Activated CD4-positive, alpha-beta T cell treated with anti-CD3 and anti-CD28 coated beads, Interleukin-2, amount 50 U/mL, for 24 hours (primary cell): ENCODE measurements around the gene LPP.

Experiments
- DNase-seq, 2 donors: peaks; one replicate each; pipeline ENCODE4 v3.0.0-alpha.2; 2020; ENCODE audit warnings: low read depth in 1 of 2, low spot score in 1 of 2

The LPP gene

GRCh38 chr3:188270423-188270972, 116.5 kb downstream of the LPP start:
- DNase-seq = no peak

DNA sequence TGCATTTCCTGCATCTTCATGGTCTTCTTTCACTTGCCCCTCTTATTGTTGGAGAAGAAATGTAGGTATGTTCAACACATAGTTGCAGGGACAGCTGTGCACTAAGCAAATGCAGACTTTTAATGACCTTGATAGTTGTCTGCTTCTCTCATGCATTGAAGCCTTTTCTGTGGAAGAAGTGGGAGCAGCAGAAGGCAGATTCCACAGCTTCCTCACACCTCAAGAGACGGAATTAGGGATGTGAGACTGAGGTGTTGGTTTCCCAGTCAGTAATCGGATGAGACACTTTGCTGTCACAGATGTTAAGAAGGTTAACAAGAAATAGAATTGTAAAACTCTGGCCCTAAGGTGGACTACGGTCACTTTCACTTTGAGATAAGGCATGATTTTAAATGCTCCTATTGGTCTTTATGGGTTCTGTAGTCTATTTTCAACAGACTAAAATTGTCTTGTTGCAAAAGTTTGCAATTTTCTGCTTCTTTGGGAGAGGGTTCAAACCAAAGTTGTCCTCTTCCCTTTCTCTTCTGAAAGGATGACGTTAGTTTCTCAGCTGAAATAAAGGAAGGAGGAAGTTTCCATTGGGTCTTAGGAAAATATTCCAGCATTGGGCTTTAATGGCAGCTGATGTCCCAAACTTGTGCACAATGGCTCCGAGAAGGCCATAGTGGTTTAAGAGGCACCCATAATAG, 117.4 kb downstream of the LPP start:
- no peak for DNase-seq

GRCh38 chr3:188272481-188273372, 118.8 kb downstream of the LPP start:
- no peak for DNase-seq

DNA sequence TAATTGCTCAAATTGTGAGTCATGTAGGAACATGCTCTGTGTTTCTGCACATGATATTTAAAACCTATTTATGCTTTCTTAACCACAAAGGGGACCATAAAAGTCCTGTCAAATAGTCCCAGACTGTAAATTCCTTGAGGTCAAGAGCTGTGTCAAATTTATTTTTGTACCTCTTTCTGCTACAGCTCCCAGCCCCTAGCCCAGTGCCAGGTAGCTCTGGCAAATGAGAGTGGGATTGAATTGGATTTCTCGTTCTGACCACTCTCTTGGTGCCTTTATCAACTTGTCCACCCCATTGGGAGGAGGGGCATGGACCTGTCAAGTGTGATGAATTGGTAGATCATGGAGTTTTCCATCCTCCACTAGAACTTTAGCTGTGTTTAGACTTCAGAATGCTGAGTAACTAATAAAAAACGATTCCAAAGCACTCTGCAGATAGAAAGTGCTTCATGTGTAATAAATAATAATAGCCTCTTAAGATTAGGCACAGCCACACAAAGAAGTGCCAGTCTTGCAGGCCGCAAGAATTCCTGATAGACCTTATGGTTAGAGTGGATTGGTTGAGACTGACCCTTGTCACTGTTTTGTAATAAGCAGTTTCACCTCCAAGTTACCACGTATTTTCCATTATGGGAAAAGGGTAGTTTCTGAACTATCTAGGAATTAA, 120.4 kb downstream of the LPP start:
- no peak for DNase-seq

GRCh38 chr3:188276375-188276774, 122.4 kb downstream of the LPP start:
- no peak for DNase-seq

- no peak for DNase-seq
Observed at GRCh38 chr3:188278717-188279324, 124.9 kb downstream of the LPP start.

GRCh38 chr3:188279502-188280335, 125.8 kb downstream of the LPP start:
- DNase-seq = no peak

- DNase-seq = no peak
Observed at GRCh38 chr3:188280627-188281026, 126.7 kb downstream of the LPP start.

DNA sequence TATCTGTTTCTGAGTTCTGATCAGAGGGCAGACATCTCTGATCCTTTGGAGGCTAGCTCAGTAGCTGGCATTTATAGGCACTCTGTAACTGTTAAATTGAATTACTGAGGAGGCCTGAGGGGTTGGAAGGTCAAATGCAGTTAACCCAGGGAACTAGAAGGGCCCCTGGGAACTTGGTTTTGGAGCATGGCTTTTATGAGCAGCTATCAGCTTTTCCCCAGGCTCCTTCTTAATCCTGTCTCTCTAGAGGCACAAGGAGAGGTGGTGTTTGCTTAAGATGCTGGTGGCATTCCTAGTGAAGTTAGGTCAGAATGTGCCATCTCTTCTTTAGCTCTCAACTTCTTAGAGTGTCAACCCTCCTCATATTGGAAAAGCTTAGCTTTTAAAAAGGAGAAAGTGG, 128.9 kb downstream of the LPP start:
- DNase-seq = no peak

- DNase-seq = no peak
Observed at GRCh38 chr3:188283347-188283746, 129.4 kb downstream of the LPP start.

DNA sequence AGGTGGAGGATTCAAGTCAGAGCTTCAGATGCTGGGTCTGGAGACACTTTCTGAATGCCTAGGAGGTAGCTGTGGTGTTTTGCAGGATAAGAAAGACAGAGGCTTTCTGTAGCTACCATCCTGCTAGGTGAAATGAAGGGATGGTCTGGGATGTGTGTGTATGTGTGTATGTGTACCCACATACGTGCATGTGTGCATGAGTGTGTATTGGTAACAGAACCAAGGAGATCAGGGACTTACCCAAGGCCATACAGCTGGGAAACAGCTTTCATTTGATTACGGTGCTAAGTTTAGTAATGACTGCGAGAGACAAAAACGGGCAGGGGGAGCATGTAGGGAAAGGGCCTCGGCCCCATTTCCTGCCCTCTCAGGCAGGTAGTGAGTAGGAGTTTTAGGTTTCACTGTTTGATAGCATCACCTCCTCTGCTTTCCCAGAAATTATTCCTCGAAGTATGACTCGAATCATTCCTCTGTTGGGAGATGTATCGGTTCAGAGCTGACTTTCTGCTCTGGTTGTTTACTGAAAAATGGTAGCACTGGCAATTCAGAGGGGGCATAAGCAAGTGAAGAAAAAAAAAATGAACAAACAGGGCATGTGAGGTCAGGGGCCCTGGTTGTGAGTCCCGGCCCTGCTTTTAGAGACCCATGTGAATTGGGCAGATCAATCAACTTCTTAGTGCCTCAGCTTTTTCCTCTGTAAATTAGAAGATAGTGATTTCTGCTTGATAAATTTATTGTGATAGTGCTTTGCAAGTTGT, 130.7 kb downstream of the LPP start:
- DNase-seq = peak in 1 of 2 donors; percentile 69

DNA sequence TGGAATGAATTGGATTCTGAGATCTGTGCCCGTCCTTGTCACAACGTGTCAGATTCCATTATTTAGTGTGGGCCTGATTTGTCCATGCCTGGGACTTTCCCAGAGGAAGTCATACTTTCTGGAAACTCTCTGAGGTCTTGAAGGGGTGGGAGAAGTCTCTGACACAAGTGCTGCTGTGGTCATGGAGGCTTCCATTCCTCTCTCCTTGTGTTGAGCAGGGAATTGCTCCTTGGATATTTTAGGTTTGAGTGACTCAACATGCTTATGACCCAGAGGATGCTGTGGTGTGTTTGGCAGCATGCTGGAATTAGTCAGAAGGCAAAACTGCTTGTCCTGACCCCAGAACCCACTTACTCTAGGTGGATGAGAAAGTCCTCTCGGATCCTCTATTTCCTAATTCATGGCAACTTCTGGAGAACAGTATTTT, 132.1 kb downstream of the LPP start:
- no peak for DNase-seq

- DNase-seq = no peak
Observed at GRCh38 chr3:188287339-188287738, 133.4 kb downstream of the LPP start.

DNA sequence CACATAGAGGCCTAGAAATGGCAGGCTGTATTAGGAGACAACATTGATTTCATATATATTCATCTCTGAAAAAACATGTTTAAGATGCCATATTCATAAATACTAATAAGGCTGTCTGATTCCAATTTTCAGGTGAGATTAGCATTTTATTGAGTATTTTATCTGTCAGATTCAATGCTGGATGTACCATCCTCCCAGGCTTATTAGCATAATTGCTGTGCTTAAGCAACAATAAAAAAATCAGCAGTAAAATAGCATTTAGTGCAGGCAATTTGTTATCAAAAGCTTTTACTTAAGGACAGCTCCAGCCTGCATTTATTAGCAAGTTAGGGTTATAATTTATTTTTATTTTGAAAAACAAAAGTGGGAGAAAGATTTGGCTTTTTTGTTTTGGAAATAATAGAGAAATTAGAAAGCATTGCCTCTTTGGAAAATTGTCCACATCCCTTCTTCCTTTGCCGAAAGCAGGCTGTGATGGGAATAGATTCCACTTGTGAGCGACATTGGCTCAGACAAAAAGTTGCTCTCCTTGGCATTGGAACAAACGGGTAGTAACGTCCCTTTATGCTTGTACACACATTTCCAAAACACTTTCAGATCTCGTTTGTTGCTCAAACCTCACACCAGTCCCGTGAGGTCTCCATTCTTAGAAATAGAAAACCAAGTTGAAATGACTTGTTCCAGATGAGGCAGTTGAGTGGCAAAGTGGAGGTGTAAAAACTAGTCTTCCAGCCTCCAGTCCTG, 134.0 kb downstream of the LPP start:
- DNase-seq = no peak

DNA sequence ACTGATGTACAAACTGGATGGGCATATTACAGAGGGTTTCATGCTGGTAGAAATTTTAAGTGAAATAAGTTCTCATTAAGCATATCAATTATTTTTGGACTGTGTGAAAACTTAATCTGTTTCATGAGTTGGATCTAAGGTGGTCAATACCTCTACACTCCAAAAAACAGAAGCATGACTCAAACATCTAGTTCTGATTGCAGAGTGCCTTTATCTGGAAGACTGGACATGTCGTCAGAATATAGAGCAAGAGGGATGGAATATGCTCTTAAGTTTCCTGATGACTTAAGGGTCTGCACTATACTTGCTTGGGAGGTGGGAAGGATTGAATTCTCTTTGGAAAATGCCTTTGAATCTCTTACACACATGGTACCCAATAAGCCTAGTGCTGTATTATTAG, 138.3 kb downstream of the LPP start:
- DNase-seq = no peak

- DNase-seq = no peak
Observed at GRCh38 chr3:188292827-188293226, 138.9 kb downstream of the LPP start.

DNA sequence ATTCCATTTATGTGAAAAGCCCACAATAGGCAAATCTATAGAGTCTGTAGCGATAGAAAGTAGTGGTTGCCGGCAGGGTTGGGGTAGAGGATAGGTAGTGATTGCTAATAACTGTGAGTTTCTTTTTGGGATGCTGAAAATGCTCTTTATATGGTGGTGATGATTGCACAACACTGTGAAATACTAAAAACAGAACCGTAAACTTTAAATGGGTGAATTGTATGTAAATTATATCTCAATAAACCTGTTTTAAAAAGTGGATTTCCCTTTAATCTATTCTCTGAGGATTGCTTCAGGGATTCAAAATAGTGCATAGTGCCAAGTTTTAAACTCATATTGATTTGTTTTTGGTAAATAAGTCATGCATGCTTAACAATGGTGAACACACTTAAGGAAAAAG, 140.2 kb downstream of the LPP start:
- DNase-seq = no peak

- no peak for DNase-seq
Observed at GRCh38 chr3:188294823-188295487, 141.0 kb downstream of the LPP start.
